Measurements from ENCODE around the gene OS9. TPM values are rescaled to one million over a fixed set of nuclear protein-coding genes. Genes with fewer than 3 reads are reported as not detected.

OS9 gene
- polyA plus RNA-seq, 2 of the 4 experiments (the other 2 are of a cell fraction), result 128 to 183 TPM

DNA sequence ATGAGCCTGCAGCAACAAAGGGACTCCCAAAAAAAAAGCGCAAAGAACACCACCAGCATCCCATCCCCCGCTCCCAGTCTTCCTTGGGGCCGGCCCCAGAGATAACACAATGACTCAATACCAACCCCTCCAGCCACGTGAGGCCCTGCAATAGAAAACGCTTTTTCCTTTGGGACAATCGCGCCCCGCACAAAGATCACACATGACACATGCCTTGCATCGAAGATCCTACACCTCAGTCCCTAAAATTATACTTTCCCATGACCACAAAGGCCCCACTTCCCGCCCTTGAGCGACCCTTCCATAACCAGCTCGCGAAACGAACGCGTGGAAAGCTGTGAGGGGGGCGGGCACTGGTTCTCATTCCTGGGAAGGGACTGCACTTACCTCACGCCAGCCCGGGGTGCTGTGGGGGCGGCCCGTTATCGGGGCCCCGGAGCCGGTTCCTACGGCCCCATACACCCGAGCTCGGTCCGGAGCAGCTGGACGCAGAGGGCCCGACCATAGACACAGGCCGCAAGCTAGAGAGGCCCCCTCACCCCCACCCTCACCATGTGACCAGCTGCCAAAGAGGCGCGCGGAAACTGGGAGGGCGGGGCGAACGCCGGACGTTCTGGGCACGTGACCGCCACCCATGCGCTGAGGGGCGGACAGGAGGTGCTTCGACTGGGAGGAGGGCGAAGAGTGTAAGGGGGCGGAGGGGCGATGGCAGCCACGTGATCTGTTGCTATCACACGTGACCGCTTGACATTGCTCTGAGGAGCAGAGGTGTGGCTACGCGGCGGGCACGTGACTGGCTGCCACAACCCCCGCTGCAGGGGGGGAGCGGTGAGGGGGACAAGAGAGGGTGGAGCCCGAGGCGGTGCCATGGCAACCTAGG is 58.1 kb downstream of the OS9 start, which contains the start of gene CDK4 (continued):
- TF ChIP-seq FOXS1 (CRISPR knock-in tag; IDR thresholded peaks at IDR 0.05) (peak; percentile 66; the same call in 1 of the 2 replicates), RARB (CRISPR knock-in tag; IDR thresholded peaks at IDR 0.05) (0 out of 2 replicates have a peak, but pooled peaks have one; percentile 61), JUNB (IDR thresholded peaks at IDR 0.05) (no peak), PBX3 (IDR thresholded peaks at IDR 0.05) (no peak; the same call in 1 of the 2 replicates)

- peak overlapping the region; percentile 38 for H3K4me3 ChIP-seq
- H3K9me3 ChIP-seq, result no peaks in the 10 kb centered on the region
- peak overlapping the region; percentile 74 to 85 for H3K27ac ChIP-seq
- peak overlapping the region; percentile 88 for H3K4me2 ChIP-seq
- ATAC-seq (peak; percentile 70 to 79; a peak in 4 of 6 replicates), DNase-seq (ENCODE audit: low read depth in 1 of 2, low spot score in 1 of 2) (no peak), FAIRE-seq (no peak)
- WGBS (ENCODE audit: missing lambda C conversion rate), result 2% methylated on average over 5 of the region's 5 CpGs
- POLR2A ChIA-PET, result interaction anchor here (1.0 kb wide), 2 partner anchors 20 to 26 kb away, joined by 3 read pairs; partner anchors contain the start of genes EEF1AKMT3 and METTL1
- TF ChIP-seq, protein P1, sequence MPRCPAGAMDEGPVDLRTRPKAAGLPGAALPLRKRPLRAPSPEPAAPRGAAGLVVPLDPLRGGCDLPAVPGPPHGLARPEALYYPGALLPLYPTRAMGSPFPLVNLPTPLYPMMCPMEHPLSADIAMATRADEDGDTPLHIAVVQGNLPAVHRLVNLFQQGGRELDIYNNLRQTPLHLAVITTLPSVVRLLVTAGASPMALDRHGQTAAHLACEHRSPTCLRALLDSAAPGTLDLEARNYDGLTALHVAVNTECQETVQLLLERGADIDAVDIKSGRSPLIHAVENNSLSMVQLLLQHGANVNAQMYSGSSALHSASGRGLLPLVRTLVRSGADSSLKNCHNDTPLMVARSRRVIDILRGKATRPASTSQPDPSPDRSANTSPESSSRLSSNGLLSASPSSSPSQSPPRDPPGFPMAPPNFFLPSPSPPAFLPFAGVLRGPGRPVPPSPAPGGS (IDR thresholded peaks at IDR 0.05), result no peak
- TF ChIP-seq, protein P2, sequence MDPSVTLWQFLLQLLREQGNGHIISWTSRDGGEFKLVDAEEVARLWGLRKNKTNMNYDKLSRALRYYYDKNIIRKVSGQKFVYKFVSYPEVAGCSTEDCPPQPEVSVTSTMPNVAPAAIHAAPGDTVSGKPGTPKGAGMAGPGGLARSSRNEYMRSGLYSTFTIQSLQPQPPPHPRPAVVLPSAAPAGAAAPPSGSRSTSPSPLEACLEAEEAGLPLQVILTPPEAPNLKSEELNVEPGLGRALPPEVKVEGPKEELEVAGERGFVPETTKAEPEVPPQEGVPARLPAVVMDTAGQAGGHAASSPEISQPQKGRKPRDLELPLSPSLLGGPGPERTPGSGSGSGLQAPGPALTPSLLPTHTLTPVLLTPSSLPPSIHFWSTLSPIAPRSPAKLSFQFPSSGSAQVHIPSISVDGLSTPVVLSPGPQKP (IDR thresholded peaks at IDR 0.05; ENCODE audit: low read depth, low read length), result no peak
- TF ChIP-seq EHF (CRISPR knock-in tag; IDR thresholded peaks at IDR 0.05) (no peak), HOXB5 (CRISPR knock-in tag; IDR thresholded peaks at IDR 0.05) (no peak), HOXA7 (CRISPR knock-in tag; IDR thresholded peaks at IDR 0.05) (no peak), MYC (IDR thresholded peaks at IDR 0.05; ENCODE audit: borderline replicate concordance, low read length) (no peak), POLR2AphosphoS2 (conservative IDR thresholded peaks at IDR 0.05; ENCODE audit: low read length) (no peak), ESRRA (IDR thresholded peaks at IDR 0.05; ENCODE audit: borderline replicate concordance, low read length) (no peak), ATOH8 (CRISPR knock-in tag; IDR thresholded peaks at IDR 0.05; ENCODE audit: low read depth) (no peak), JUNB (IDR thresholded peaks at IDR 0.05) (no peak), PHF8 (IDR thresholded peaks at IDR 0.05; ENCODE audit: borderline replicate concordance, low read depth) (no peak), JUN (IDR thresholded peaks at IDR 0.05) (no peak), NFE2L2 (conservative IDR thresholded peaks at IDR 0.05; ENCODE audit: low read length) (no peak), CHD4 (IDR thresholded peaks at IDR 0.05; ENCODE audit: borderline replicate concordance) (no peak), BHLHE40 (IDR thresholded peaks at IDR 0.05; ENCODE audit: low read depth, low read length) (no peak), RAD21 (conservative IDR thresholded peaks at IDR 0.05 in 1 of 2, IDR thresholded peaks at IDR 0.05 in 1 of 2) (no peak), FOSL2 (IDR thresholded peaks at IDR 0.05) (no peak), FOSL2 (CRISPR knock-in tag; IDR thresholded peaks at IDR 0.05) (no peak), HEYL (CRISPR knock-in tag; IDR thresholded peaks at IDR 0.05) (no peak), TP53 (CRISPR knock-in tag; IDR thresholded peaks at IDR 0.05) (no peak), KDM5A (IDR thresholded peaks at IDR 0.05) (no peak)
- H3K4me1 ChIP-seq, result peaks cover 34% of the 10 kb centered on the region
- CTCF ChIA-PET, result interaction anchor here (1.0 kb wide), 1 partner anchor 27 kb away, joined by 3 read pairs; no protein-coding TSS in a partner anchor
Observed at GRCh38 chr12:57752668-57753000, 58.7 kb downstream of the OS9 start.

Data from A549 (cell line).